GM23338 (cell line): ENCODE measurements around the gene CLUH.

ENCODE experiments used
- CREB1 ChIP-seq: fragments of 250-450 bp; sonication (Bioruptor Pico); IDR thresholded peaks from 2 replicates; pipeline ENCODE4 v1.5.0; 2020; ENCODE audit warnings: low read depth, mild to moderate bottlenecking, moderate library complexity
- EZH2phosphoT487 ChIP-seq: fragments of 200-600 bp; sonication (generic); IDR thresholded peaks from one replicate; pipeline ENCODE4 v1.8.1; 2018; ENCODE audit warnings: antibody characterized with exemption; ENCODE audit not compliant: unreplicated experiment
- JUNB ChIP-seq: IDR thresholded peaks from one replicate; pipeline ENCODE4 v1.6.1; 2016; ENCODE audit warnings: antibody characterized with exemption; ENCODE audit not compliant: unreplicated experiment
- NANOG ChIP-seq: IDR thresholded peaks from 2 replicates; pipeline ENCODE4 v1.6.1; 2016; ENCODE audit warnings: antibody characterized with exemption, borderline replicate concordance
- POLR2AphosphoS5 ChIP-seq: IDR thresholded peaks from 2 replicates; pipeline ENCODE4 v1.6.1; 2016; ENCODE audit warnings: antibody characterized with exemption, low read depth
- TF ChIP-seq, protein P1 (sequence below), 2 experiments: fragments of 200-600 bp in 1 of 2; sonication (generic) in 1 of 2; conservative IDR thresholded peaks; 2 replicates each; pipeline versions ENCODE4 v1.5.1 to v1.6.1; 2016 to 2017; ENCODE audit warnings: antibody characterized with exemption in 2 of 2, low read depth in 2 of 2, mild to moderate bottlenecking in 2 of 2, moderate library complexity in 1 of 2
- TF ChIP-seq, protein P2 (sequence below): IDR thresholded peaks from 2 replicates; pipeline ENCODE4 v1.6.1; 2016; ENCODE audit warnings: antibody characterized with exemption
- TF ChIP-seq, protein P3 (sequence below): IDR thresholded peaks from one replicate; pipeline ENCODE4 v1.6.1; 2018; ENCODE audit warnings: antibody characterized with exemption; ENCODE audit not compliant: unreplicated experiment

DNA sequence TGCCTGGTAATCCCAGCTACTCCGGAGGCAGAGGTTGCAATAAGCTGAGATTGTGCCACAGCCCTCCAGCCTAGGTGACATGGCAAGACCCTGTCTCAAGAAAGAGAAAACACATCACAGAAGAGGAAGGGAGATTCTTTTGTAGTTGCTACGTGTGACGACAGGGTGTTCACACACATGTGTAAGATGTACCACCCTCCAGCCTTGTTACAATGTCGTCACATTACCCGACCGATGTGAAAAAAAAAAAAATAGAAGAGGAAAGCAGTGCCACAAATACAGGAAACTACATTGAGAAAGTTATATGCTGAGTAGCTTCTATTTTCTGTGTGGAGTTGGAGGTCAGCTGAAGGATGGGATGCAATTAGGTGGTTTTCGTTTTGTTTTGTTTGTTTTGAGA is 56.0 kb downstream of the CLUH start:
- TF ChIP-seq CREB1 (CRISPR knock-in tag), result no peak
- TF ChIP-seq, protein P1, sequence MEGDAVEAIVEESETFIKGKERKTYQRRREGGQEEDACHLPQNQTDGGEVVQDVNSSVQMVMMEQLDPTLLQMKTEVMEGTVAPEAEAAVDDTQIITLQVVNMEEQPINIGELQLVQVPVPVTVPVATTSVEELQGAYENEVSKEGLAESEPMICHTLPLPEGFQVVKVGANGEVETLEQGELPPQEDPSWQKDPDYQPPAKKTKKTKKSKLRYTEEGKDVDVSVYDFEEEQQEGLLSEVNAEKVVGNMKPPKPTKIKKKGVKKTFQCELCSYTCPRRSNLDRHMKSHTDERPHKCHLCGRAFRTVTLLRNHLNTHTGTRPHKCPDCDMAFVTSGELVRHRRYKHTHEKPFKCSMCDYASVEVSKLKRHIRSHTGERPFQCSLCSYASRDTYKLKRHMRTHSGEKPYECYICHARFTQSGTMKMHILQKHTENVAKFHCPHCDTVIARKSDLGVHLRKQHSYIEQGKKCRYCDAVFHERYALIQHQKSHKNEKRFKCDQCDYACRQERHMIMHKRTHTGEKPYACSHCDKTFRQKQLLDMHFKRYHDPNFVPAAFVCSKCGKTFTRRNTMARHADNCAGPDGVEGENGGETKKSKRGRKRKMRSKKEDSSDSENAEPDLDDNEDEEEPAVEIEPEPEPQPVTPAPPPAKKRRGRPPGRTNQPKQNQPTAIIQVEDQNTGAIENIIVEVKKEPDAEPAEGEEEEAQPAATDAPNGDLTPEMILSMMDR (conservative IDR thresholded peaks at IDR 0.05; ENCODE audit: low read depth in 2 of 2), result no peak
- TF ChIP-seq POLR2AphosphoS5, result no peak
- TF ChIP-seq NANOG, result no peak
- TF ChIP-seq, protein P2, sequence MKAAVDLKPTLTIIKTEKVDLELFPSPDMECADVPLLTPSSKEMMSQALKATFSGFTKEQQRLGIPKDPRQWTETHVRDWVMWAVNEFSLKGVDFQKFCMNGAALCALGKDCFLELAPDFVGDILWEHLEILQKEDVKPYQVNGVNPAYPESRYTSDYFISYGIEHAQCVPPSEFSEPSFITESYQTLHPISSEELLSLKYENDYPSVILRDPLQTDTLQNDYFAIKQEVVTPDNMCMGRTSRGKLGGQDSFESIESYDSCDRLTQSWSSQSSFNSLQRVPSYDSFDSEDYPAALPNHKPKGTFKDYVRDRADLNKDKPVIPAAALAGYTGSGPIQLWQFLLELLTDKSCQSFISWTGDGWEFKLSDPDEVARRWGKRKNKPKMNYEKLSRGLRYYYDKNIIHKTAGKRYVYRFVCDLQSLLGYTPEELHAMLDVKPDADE, result no peak
- TF ChIP-seq, protein P3, sequence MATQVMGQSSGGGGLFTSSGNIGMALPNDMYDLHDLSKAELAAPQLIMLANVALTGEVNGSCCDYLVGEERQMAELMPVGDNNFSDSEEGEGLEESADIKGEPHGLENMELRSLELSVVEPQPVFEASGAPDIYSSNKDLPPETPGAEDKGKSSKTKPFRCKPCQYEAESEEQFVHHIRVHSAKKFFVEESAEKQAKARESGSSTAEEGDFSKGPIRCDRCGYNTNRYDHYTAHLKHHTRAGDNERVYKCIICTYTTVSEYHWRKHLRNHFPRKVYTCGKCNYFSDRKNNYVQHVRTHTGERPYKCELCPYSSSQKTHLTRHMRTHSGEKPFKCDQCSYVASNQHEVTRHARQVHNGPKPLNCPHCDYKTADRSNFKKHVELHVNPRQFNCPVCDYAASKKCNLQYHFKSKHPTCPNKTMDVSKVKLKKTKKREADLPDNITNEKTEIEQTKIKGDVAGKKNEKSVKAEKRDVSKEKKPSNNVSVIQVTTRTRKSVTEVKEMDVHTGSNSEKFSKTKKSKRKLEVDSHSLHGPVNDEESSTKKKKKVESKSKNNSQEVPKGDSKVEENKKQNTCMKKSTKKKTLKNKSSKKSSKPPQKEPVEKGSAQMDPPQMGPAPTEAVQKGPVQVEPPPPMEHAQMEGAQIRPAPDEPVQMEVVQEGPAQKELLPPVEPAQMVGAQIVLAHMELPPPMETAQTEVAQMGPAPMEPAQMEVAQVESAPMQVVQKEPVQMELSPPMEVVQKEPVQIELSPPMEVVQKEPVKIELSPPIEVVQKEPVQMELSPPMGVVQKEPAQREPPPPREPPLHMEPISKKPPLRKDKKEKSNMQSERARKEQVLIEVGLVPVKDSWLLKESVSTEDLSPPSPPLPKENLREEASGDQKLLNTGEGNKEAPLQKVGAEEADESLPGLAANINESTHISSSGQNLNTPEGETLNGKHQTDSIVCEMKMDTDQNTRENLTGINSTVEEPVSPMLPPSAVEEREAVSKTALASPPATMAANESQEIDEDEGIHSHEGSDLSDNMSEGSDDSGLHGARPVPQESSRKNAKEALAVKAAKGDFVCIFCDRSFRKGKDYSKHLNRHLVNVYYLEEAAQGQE, result no peak
- TF ChIP-seq EZH2phosphoT487, result no peak
- no peak for TF ChIP-seq JUNB
